Esophagus squamous epithelium (tissue), 4 donors: ENCODE measurements around the gene MEFV.

Experiments used
- POLR2A ChIP-seq, 4 donors: fragments of 450-650 bp; IDR thresholded peaks; one replicate each; pipeline ENCODE4 v1.6.1; 2017; ENCODE audit warnings: antibody characterized with exemption in 4 of 4, mild to moderate bottlenecking in 4 of 4, moderate library complexity in 3 of 4
- TF ChIP-seq, protein P1 (sequence below), 6 experiments: fragments of 450-650 bp in 4 of 6; fragments of 200-600 bp in 2 of 6; sonication (generic) in 2 of 6; IDR thresholded peaks; one replicate each; pipeline ENCODE4 v1.5.1; 2016 to 2019; ENCODE audit warnings: antibody characterized with exemption in 6 of 6, mild to moderate bottlenecking in 4 of 6, moderate library complexity in 4 of 6

DNA sequence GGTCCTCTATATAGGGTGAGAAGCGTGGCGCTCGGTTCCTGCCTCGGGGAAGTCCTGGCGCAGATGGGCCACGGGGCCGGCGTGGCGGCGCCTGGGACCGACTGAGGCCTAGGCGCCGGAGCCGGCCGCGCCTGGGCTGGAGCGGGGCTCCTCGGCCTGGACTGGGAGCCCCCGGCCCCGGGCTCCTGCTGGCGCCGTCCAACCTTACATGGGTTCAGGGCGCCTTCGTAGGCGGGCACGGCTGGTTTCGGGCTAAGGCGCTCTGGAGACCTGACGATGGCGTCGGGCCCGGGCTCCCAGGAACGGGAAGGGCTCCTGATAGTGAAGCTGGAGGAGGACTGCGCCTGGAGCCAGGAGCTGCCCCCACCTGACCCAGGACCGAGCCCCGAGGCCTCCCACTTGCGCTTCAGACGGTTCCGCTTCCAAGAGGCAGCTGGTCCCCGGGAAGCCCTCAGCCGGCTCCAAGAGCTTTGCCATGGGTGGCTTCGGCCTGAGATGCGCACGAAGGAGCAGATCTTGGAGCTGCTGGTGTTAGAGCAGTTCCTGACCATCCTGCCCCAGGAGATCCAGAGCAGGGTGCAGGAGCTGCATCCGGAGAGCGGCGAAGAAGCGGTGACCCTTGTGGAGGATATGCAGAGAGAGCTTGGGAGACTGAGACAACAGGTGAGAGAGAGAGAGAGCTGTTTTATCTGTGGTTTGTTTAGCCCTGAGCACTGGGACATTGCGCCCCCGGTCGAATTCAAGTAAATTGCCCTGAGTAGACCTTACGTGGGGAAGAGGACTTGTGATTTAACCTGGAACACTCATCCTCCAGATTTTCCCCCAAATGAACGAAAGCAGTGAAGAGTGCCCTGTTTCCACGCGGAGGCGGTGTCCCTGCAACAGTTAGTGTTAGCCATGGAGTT is 27.4 kb upstream of the MEFV start:
- TF ChIP-seq, protein P1, sequence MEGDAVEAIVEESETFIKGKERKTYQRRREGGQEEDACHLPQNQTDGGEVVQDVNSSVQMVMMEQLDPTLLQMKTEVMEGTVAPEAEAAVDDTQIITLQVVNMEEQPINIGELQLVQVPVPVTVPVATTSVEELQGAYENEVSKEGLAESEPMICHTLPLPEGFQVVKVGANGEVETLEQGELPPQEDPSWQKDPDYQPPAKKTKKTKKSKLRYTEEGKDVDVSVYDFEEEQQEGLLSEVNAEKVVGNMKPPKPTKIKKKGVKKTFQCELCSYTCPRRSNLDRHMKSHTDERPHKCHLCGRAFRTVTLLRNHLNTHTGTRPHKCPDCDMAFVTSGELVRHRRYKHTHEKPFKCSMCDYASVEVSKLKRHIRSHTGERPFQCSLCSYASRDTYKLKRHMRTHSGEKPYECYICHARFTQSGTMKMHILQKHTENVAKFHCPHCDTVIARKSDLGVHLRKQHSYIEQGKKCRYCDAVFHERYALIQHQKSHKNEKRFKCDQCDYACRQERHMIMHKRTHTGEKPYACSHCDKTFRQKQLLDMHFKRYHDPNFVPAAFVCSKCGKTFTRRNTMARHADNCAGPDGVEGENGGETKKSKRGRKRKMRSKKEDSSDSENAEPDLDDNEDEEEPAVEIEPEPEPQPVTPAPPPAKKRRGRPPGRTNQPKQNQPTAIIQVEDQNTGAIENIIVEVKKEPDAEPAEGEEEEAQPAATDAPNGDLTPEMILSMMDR (IDR thresholded peaks at IDR 0.05) = peak in 1 of 6 experiments; percentile 3
- TF ChIP-seq POLR2A (IDR thresholded peaks at IDR 0.05) = peak in 1 of 4 donors; percentile 0
